ENCODE measurements around the gene DRGX.

GRCh38 chr10:49334964-49335363 lies 60.9 kb downstream of the DRGX start:
- TF ChIP-seq CTCF (IDR thresholded peaks at IDR 0.05) = no peak
- TF ChIP-seq POLR2A (IDR thresholded peaks at IDR 0.05) = no peak
